K562 (cell line): ENCODE data around the gene ACTA2. TPM values are rescaled to one million over a fixed set of nuclear protein-coding genes. Genes with fewer than 3 reads are reported as not detected.
A peak's percentile ranks its signal among the peaks of the same experiment; 100 is the strongest.

Experiments used
- ATAC-seq: fragments of 200-7000 bp; cut with Tn5 transposase; 3 replicates; pipeline ENCODE4 v1.9.1; 2020; ENCODE audit warnings: moderate library complexity
- Bru-seq: library from RNA; stranded (reverse); fragments of 400-500 nt; gene quantifications from one replicate; lab custom pipeline; 2021; lab: Mats Ljungman, UMichigan
- BruChase-seq, 2 experiments: library from RNA; stranded (reverse); fragments of 400-500 nt; gene quantifications; one replicate each; lab custom pipeline; 2021; lab: Mats Ljungman, UMichigan
- BruUV-seq: library from RNA; stranded (reverse); fragments of 400-500 nt; replicated peaks from 2 replicates; lab custom pipeline; 2021; lab: Mats Ljungman, UMichigan
- CTCF ChIA-PET: fragments of 300-600 bp; formaldehyde crosslinking; extraction: SDS; loops from one replicate; lab custom pipeline; 2021; ENCODE audit warnings: low intra/inter-chr PET ratio; lab: Yijun Ruan, JAX
- POLR2A ChIA-PET: fragments of 300-600, 350-650 bp; sonication (Branson Sonifier 250); formaldehyde crosslinking; extraction: SDS; loops from one replicate; lab custom pipeline; 2021; ENCODE audit warnings: antibody characterized with exemption, inconsistent platforms; lab: Yijun Ruan, JAX
- DNase-seq, 4 experiments: peaks; one replicate each; pipeline versions ENCODE4 v3.0.0 to v3.0.0-alpha.2; 2011 to 2018; ENCODE audit warnings: low spot score in 3 of 4, mixed read lengths in 3 of 4; ENCODE audit errors: extremely low read depth in 1 of 4
- FAIRE-seq: peaks from 2 replicates; lab custom pipeline; 2011; peaks lifted over from hg19 to GRCh38; lab: Jason Lieb, UNC
- H2AFZ ChIP-seq: 2 replicates; pipeline ENCODE4 v1.6.0; 2011; ENCODE audit warnings: low read depth, low read length, control low read depth, inconsistent platforms
- H3K27ac ChIP-seq: fragments of 200-600 bp; 3 replicates; pipeline ENCODE4 v1.8.0; 2011; ENCODE audit warnings: low read depth, mild to moderate bottlenecking, control low read depth, inconsistent platforms, low read length, moderate library complexity, mixed read lengths; ENCODE audit errors: extremely low read depth
- H3K27me3 ChIP-seq, 2 experiments: fragments of 300-600 bp in 1 of 2; 2 replicates in 1 of 2; 3 replicates in 1 of 2; pipeline versions ENCODE4 v1.6.0 to v1.8.0; 2011; ENCODE audit warnings: inconsistent platforms in 2 of 2, low read length in 2 of 2, mild to moderate bottlenecking in 1 of 2, mixed read lengths in 1 of 2, moderate library complexity in 1 of 2; ENCODE audit not compliant: control insufficient read depth in 2 of 2, insufficient read depth in 2 of 2
- H3K36me3 ChIP-seq: fragments of 300-600 bp; 3 replicates; pipeline ENCODE4 v1.8.0; 2011; ENCODE audit warnings: mild to moderate bottlenecking, low read length, inconsistent platforms; ENCODE audit not compliant: control insufficient read depth, insufficient read depth
- H3K4me1 ChIP-seq, 2 experiments: fragments of 200-600 bp in 1 of 2; replicated peaks in 1 of 2; 2 replicates in 1 of 2; 3 replicates in 1 of 2; pipeline versions ENCODE4 v1.5.1 to v1.8.0; 2011; ENCODE audit warnings: inconsistent platforms in 2 of 2, low read length in 2 of 2, mild to moderate bottlenecking in 1 of 2, mixed read lengths in 1 of 2, moderate library complexity in 1 of 2; ENCODE audit not compliant: control insufficient read depth in 2 of 2, insufficient read depth in 2 of 2
- H3K4me2 ChIP-seq: 2 replicates; pipeline ENCODE4 v1.6.1; 2011; ENCODE audit warnings: low read length, control low read depth, inconsistent platforms, mixed read lengths; ENCODE audit not compliant: insufficient read depth
- H3K4me3 ChIP-seq: fragments of 200-600 bp; sonication (generic), shearing (Covaris generic); 2 replicates; pipeline ENCODE4 v1.5.1; 2016; ENCODE audit warnings: control low read depth, inconsistent platforms
- H3K79me2 ChIP-seq: fragments of 200-600 bp; 3 replicates; pipeline ENCODE4 v1.8.0; 2011; ENCODE audit warnings: low read length, inconsistent platforms; ENCODE audit not compliant: control insufficient read depth, insufficient read depth
- H3K9ac ChIP-seq, 2 experiments: 2 replicates each; pipeline versions ENCODE4 v1.6.0 to v1.6.1; 2011; ENCODE audit warnings: low read depth in 2 of 2, low read length in 2 of 2, control low read depth in 1 of 2, inconsistent platforms in 1 of 2, mild to moderate bottlenecking in 1 of 2, mixed read lengths in 1 of 2; ENCODE audit not compliant: insufficient read depth in 1 of 2
- H3K9me1 ChIP-seq: one replicate; pipeline ENCODE4 v1.6.0; 2011; ENCODE audit warnings: inconsistent platforms, mild to moderate bottlenecking, low read length, moderate library complexity; ENCODE audit not compliant: control insufficient read depth, insufficient read depth
- H3K9me3 ChIP-seq: replicated peaks from 2 replicates; pipeline ENCODE4 v1.5.1; 2011; ENCODE audit warnings: low read depth, low read length, inconsistent platforms; ENCODE audit not compliant: control insufficient read depth, insufficient read depth
- H4K20me1 ChIP-seq: replicated peaks from 2 replicates; pipeline ENCODE4 v1.6.1; 2011; ENCODE audit warnings: low read length, inconsistent platforms, mixed read lengths; ENCODE audit not compliant: control insufficient read depth, insufficient read depth
- ARID1B ChIP-seq: fragments of 450-650 bp; IDR thresholded peaks from 2 replicates; pipeline ENCODE4 v1.6.1; 2016; ENCODE audit warnings: antibody characterized with exemption, mild to moderate bottlenecking, inconsistent platforms
- FOXM1 ChIP-seq, 2 experiments: fragments of 450-650 bp in 1 of 2; sonication (generic) in 1 of 2; formaldehyde crosslinking in 1 of 2; IDR thresholded peaks; 2 replicates each; pipeline versions ENCODE4 v1.6.1 to v1.9.0; 2017 to 2022; ENCODE audit warnings: low read depth in 2 of 2, mild to moderate bottlenecking in 2 of 2, missing genetic modification reagents in 1 of 2, moderate library complexity in 1 of 2
- JUN ChIP-seq, 2 experiments: sonication (generic) in 1 of 2; formaldehyde crosslinking in 1 of 2; IDR thresholded peaks; 2 replicates each; pipeline versions ENCODE4 v1.6.1 to v1.8.0; 2012 to 2022; ENCODE audit warnings: borderline replicate concordance in 2 of 2, mild to moderate bottlenecking in 2 of 2, improper control_type of control experiment in 1 of 2, low read depth in 1 of 2, low read length in 1 of 2, missing genetic modification reagents in 1 of 2
- MXI1 ChIP-seq: IDR thresholded peaks from 2 replicates; pipeline ENCODE4 v1.6.1; 2011; ENCODE audit warnings: low read depth, mild to moderate bottlenecking, improper control_type of control experiment, low read length
- NR0B1 ChIP-seq: fragments of 450-650 bp; IDR thresholded peaks from one replicate; pipeline ENCODE4 v1.6.1; 2018; ENCODE audit warnings: mild to moderate bottlenecking, moderate library complexity; ENCODE audit not compliant: partially characterized antibody
- ZNF551 ChIP-seq: fragments of 250-450 bp; sonication (Bioruptor Pico); IDR thresholded peaks from 2 replicates; pipeline ENCODE4 v1.5.0; 2021; ENCODE audit warnings: mild to moderate bottlenecking, moderate library complexity
- WGBS: fragments of 100-300 bp; shearing (Covaris generic); methylation state at CpG from one replicate; pipeline ENCODE4 v1.1.6; 2016; ENCODE audit warnings: low coverage, mixed read lengths; ENCODE audit not compliant: insufficient coverage; ENCODE audit errors: missing lambda C conversion rate; 5-methylcytosine and 5-hydroxymethylcytosine counted together
- in situ Hi-C: fragments of 300-500 bp; cut with MboI; formaldehyde crosslinking; loops from 4 replicates; pipeline ENCODE4 v1.15.0; 2018; ENCODE audit warnings: inconsistent platforms, mixed read lengths
- intact Hi-C: fragments of 100-400 bp; cut with micrococcal nuclease; formaldehyde crosslinking; loops from 2 replicates; pipeline ENCODE4 v1.14.2; 2022
- long read RNA-seq, 3 experiments: library from polyadenylated mRNA in 2 of 3; library from RNA in 1 of 3; unstranded in 2 of 3; stranded (forward) in 1 of 3; transcript quantifications; one replicate each; pipeline ENCODE4 v2.0.0, GENCODE V29; 2019 to 2022
- polyA minus RNA-seq, 3 experiments: library from RNA; depleted of rRNA, polyadenylated mRNA; stranded (reverse); fragments of >200 nt; gene quantifications; 2 replicates each; pipeline ENCODE4 v1.2.3, GENCODE V29; 2011
- polyA plus RNA-seq, 8 experiments: library from polyadenylated mRNA; depleted of rRNA in 4 of 8; stranded (reverse) in 5 of 8; unstranded in 3 of 8; fragments of >200 nt; fragmentation: Nextera tagmentation in 2 of 8; fragmentation: Illumina TruSeq in 1 of 8; extraction: Ambion mirVana in 2 of 8; extraction: Trizol in 1 of 8; gene quantifications; 2 replicates each; pipeline versions ENCODE4 v1.2.1 to v1.2.3, GENCODE V29; 2011 to 2014; ENCODE audit warnings: inconsistent platforms in 1 of 8, missing spikeins in 1 of 8
- total RNA-seq, 7 experiments: library from RNA; depleted of rRNA in 6 of 7; stranded (reverse); fragments of >200 nt in 6 of 7; fragmentation: Illumina TruSeq in 2 of 7; extraction: Trizol in 2 of 7; gene quantifications; 2 replicates each; pipeline versions ENCODE4 v1.2.1 to v1.2.3, GENCODE V29; 2011 to 2021; ENCODE audit warnings: low replicate concordance in 1 of 7

ACTA2 gene
- total RNA-seq (2011; cell fraction: chromatin; rRNA removed; ENCODE audit: low replicate concordance) = not detected in 2 replicates
- total RNA-seq (2011; cell fraction: nucleolus; rRNA removed) = not detected in 2 replicates
- total RNA-seq (2011; cell fraction: nucleoplasm; rRNA removed) = not detected in 2 replicates
- 0.29 and 1.0 TPM in 2 replicates for total RNA-seq (2014; rRNA removed)
- 0.15 TPM in 1 of 2 replicates, not detected in the other for total RNA-seq (2014; rRNA removed; fragmentation: Illumina TruSeq; extraction: Trizol)
- total RNA-seq (2015; rRNA removed; fragmentation: Illumina TruSeq; extraction: Trizol) = 0.22 and 0.30 TPM in 2 replicates
- 0.60 and 1.4 TPM in 2 replicates for total RNA-seq (2021)
- polyA plus RNA-seq (2011; rRNA removed) = not detected in 2 replicates
- 0.03 TPM in 1 of 2 replicates, not detected in the other for polyA plus RNA-seq (2011; cell fraction: cytosol; rRNA removed)
- polyA plus RNA-seq (2011; cell fraction: nucleus; rRNA removed) = not detected in 2 replicates
- 0.74 and 1.1 TPM in 2 replicates for polyA plus RNA-seq (2012)
- polyA plus RNA-seq (2014; fragmentation: Illumina TruSeq; extraction: Trizol) = 0.30 and 0.48 TPM in 2 replicates
- not detected for polyA plus RNA-seq (2014; fragmentation: Nextera tagmentation; extraction: Ambion mirVana)
- polyA plus RNA-seq (2014; rRNA removed) = 0.46 TPM in 1 of 2 replicates, not detected in the other
- not detected in 2 replicates for polyA minus RNA-seq (2011; rRNA and poly(A)+ RNA removed)
- not detected in 2 replicates for polyA minus RNA-seq (2011; cell fraction: cytosol; rRNA and poly(A)+ RNA removed)
- polyA minus RNA-seq (2011; cell fraction: nucleus; rRNA and poly(A)+ RNA removed) = 0.27 TPM in 1 of 2 replicates, not detected in the other
- Bru-seq, nascent RNA = percentile 3 among the genes with signal in this experiment
- BruChase-seq, experiment 1, labeled RNA remaining after a 2-hour chase = percentile 5 among the genes with signal in this experiment
- BruChase-seq, experiment 2, labeled RNA remaining after a 6-hour chase = percentile 10 among the genes with signal in this experiment
- long read RNA-seq, experiment 1 = 0 reads
- long read RNA-seq, experiment 2 = 0 reads
- long read RNA-seq, experiment 3 = 0 reads

GRCh38 chr10:88952647-88953111 lies at the start of gene ACTA2:
TSS of gene ACTA2 (minus strand) at chr10:88952773. CDS start at chr10:88948930, 3,843 bp downstream.
- no peak for ATAC-seq
- no TSS peak for BruUV-seq
- Histone ChIP-seq H3K9ac (no peak within 1 kb of the TSS; a peak in 1 of 4 replicates), H2AFZ (no peak within 1 kb of the TSS), H3K79me2 (no peaks in the 10 kb centered on the region), H3K27ac (no peak within 1 kb of the TSS), H3K36me3 (no peaks in the 10 kb centered on the region), H3K4me2 (no peak within 1 kb of the TSS), H3K9me1 (no peaks in the 10 kb centered on the region), H3K4me3 (no peak within 1 kb of the TSS), H3K9me3 (no peaks in the 10 kb centered on the region), H4K20me1 (no peaks in the 10 kb centered on the region), H3K4me1 (no peaks in the 10 kb centered on the region), H3K27me3 (no peaks in the 10 kb centered on the region)
- POLR2A ChIA-PET = no interaction called here
- CTCF ChIA-PET = no interaction called here
- intact Hi-C loops (no loop called here), in situ Hi-C loops (no loop called here)
- DNase-seq = no peak
- no peak for FAIRE-seq
- TF ChIP-seq ARID1B = no peak
- no peak for TF ChIP-seq MXI1
- no peak for TF ChIP-seq NR0B1
- TF ChIP-seq FOXM1 (IDR thresholded peaks at IDR 0.05; ENCODE audit: low read depth) = no peak
- no peak for TF ChIP-seq FOXM1 (CRISPR knock-in tag; IDR thresholded peaks at IDR 0.05; ENCODE audit: low read depth)
- no peak for TF ChIP-seq ZNF551 (CRISPR knock-in tag)
- TF ChIP-seq JUN (IDR thresholded peaks at IDR 0.05; ENCODE audit: borderline replicate concordance, low read depth, low read length) = no peak
- TF ChIP-seq JUN (CRISPR knock-in tag; IDR thresholded peaks at IDR 0.05; ENCODE audit: borderline replicate concordance) = no peak
- WGBS = 3% methylated on average over 4 of the region's 8 CpGs
